ENCODE data around the gene CNTN4. TPM values are rescaled to one million over a fixed set of nuclear protein-coding genes. Genes with fewer than 3 reads are reported as not detected.

Gene CNTN4
- total and polyA plus RNA-seq, 5 experiments from 2014 or later: not detected

- ATAC-seq (no peak), DNase-seq (no peak)
- no peaks in the 10 kb centered on the region for H3K4me1 Mint-ChIP-seq
- peaks cover 0 to 2% (median 0%) of the 10 kb centered on the region in 9 donors for H3K9me3 Mint-ChIP-seq
- H3K36me3 Mint-ChIP-seq: no peaks in the 10 kb centered on the region
- no peak overlapping the region for H3K4me3 Mint-ChIP-seq
- POLR2A ChIA-PET: no interaction called here
- no peak overlapping the region for H3K27ac Mint-ChIP-seq
- peaks cover 0 to 12% (median 8%) of the 10 kb centered on the region in 5 donors for H3K27me3 Mint-ChIP-seq
Measured at GRCh38 chr3:2677501-2677900, 578.8 kb downstream of the CNTN4 start.

- ATAC-seq (no peak), DNase-seq (no peak)
- POLR2A ChIA-PET: no interaction called here
- Mint-ChIP-seq H3K4me3 (no peak overlapping the region), H3K36me3 (no peaks in the 10 kb centered on the region), H3K27me3 (peaks cover 0 to 11% (median 3%) of the 10 kb centered on the region in 5 donors), H3K27ac (no peak overlapping the region), H3K9me3 (peaks cover 0 to 2% (median 0%) of the 10 kb centered on the region in 9 donors), H3K4me1 (no peaks in the 10 kb centered on the region)
Measured at GRCh38 chr3:2680236-2680635, 581.6 kb downstream of the CNTN4 start.

- Mint-ChIP-seq H3K4me3 (no peak overlapping the region), H3K4me1 (no peaks in the 10 kb centered on the region), H3K36me3 (no peaks in the 10 kb centered on the region), H3K27ac (no peak overlapping the region), H3K9me3 (no peaks in the 10 kb centered on the region), H3K27me3 (peaks cover 0 to 5% (median 0%) of the 10 kb centered on the region in 5 donors)
- DNase-seq (no peak), ATAC-seq (no peak)
- POLR2A ChIA-PET: no interaction called here
Measured at GRCh38 chr3:2684046-2684445, 585.4 kb downstream of the CNTN4 start.

GRCh38 chr3:2686816-2687502, 588.3 kb downstream of the CNTN4 start:
- no peaks in the 10 kb centered on the region for H3K4me1 Mint-ChIP-seq
- POLR2A ChIA-PET: no interaction called here
- no peak overlapping the region for H3K27ac Mint-ChIP-seq
- DNase-seq (no peak), ATAC-seq (no peak)
- no peaks in the 10 kb centered on the region for H3K36me3 Mint-ChIP-seq
- H3K27me3 Mint-ChIP-seq: no peaks in the 10 kb centered on the region
- no peaks in the 10 kb centered on the region for H3K9me3 Mint-ChIP-seq
- H3K4me3 Mint-ChIP-seq: no peak overlapping the region

- H3K4me3 Mint-ChIP-seq: no peak overlapping the region
- POLR2A ChIA-PET: no interaction called here
- no peaks in the 10 kb centered on the region for H3K9me3 Mint-ChIP-seq
- no peaks in the 10 kb centered on the region for H3K4me1 Mint-ChIP-seq
- no peak overlapping the region for H3K27ac Mint-ChIP-seq
- DNase-seq: no peak
- H3K36me3 Mint-ChIP-seq: no peaks in the 10 kb centered on the region
- no peak for ATAC-seq
- peaks cover 0 to 9% (median 2%) of the 10 kb centered on the region in 5 donors for H3K27me3 Mint-ChIP-seq
Measured at GRCh38 chr3:2697589-2697988, 598.9 kb downstream of the CNTN4 start.

GRCh38 chr3:2701471-2701870, 602.8 kb downstream of the CNTN4 start:
- H3K4me3 Mint-ChIP-seq: no peak overlapping the region
- no peak for DNase-seq

GRCh38 chr3:2706144-2706835, 607.6 kb downstream of the CNTN4 start:
- Mint-ChIP-seq H3K9me3 (no peaks in the 10 kb centered on the region), H3K36me3 (no peaks in the 10 kb centered on the region), H3K27ac (no peak overlapping the region), H3K27me3 (peaks cover 0 to 9% (median 0%) of the 10 kb centered on the region in 5 donors), H3K4me3 (no peak overlapping the region), H3K4me1 (no peaks in the 10 kb centered on the region)
- ATAC-seq (no peak), DNase-seq (no peak)
- POLR2A ChIA-PET: no interaction called here

More at GRCh38 chr3:2701471-2701870, 602.8 kb downstream of the CNTN4 start:
- POLR2A ChIA-PET: no interaction called here
- Mint-ChIP-seq H3K27ac (no peak overlapping the region), H3K36me3 (no peaks in the 10 kb centered on the region), H3K4me1 (no peaks in the 10 kb centered on the region), H3K27me3 (peaks cover 0 to 9% (median 0%) of the 10 kb centered on the region in 5 donors), H3K9me3 (no peaks in the 10 kb centered on the region)
- ATAC-seq: no peak

GRCh38 chr3:2706836-2707210, 608.2 kb downstream of the CNTN4 start:
- ATAC-seq: no peak
- DNase-seq: no peak
- Mint-ChIP-seq H3K27me3 (peaks cover 0 to 9% (median 0%) of the 10 kb centered on the region in 5 donors), H3K9me3 (no peaks in the 10 kb centered on the region), H3K4me1 (no peaks in the 10 kb centered on the region), H3K27ac (no peak overlapping the region), H3K36me3 (no peaks in the 10 kb centered on the region), H3K4me3 (no peak overlapping the region)
- POLR2A ChIA-PET: no interaction called here

- Mint-ChIP-seq H3K36me3 (no peaks in the 10 kb centered on the region), H3K27me3 (no peaks in the 10 kb centered on the region), H3K27ac (no peak overlapping the region), H3K4me3 (no peak overlapping the region), H3K9me3 (no peaks in the 10 kb centered on the region), H3K4me1 (no peaks in the 10 kb centered on the region)
- ATAC-seq: no peak
- DNase-seq: no peak
- POLR2A ChIA-PET: no interaction called here
Measured at GRCh38 chr3:2711081-2711480, 612.4 kb downstream of the CNTN4 start.

- DNase-seq (no peak), ATAC-seq (no peak)
- no peaks in the 10 kb centered on the region for H3K27me3 Mint-ChIP-seq
- no peak overlapping the region for H3K4me3 Mint-ChIP-seq
- POLR2A ChIA-PET: no interaction called here
- H3K36me3 Mint-ChIP-seq: no peaks in the 10 kb centered on the region
- no peaks in the 10 kb centered on the region for H3K4me1 Mint-ChIP-seq
- H3K27ac Mint-ChIP-seq: no peak overlapping the region
- no peaks in the 10 kb centered on the region for H3K9me3 Mint-ChIP-seq
Measured at GRCh38 chr3:2713923-2714322, 615.3 kb downstream of the CNTN4 start.

- POLR2A ChIA-PET: no interaction called here
- no peak for ATAC-seq
- no peaks in the 10 kb centered on the region for H3K9me3 Mint-ChIP-seq
- no peak for DNase-seq
- no peaks in the 10 kb centered on the region for H3K36me3 Mint-ChIP-seq
- no peak overlapping the region for H3K27ac Mint-ChIP-seq
- no peaks in the 10 kb centered on the region for H3K4me1 Mint-ChIP-seq
- no peaks in the 10 kb centered on the region for H3K27me3 Mint-ChIP-seq
- H3K4me3 Mint-ChIP-seq: no peak overlapping the region
Measured at GRCh38 chr3:2714834-2715233, 616.2 kb downstream of the CNTN4 start.

- Mint-ChIP-seq H3K27ac (no peak overlapping the region), H3K4me3 (no peak overlapping the region), H3K36me3 (no peaks in the 10 kb centered on the region), H3K4me1 (no peaks in the 10 kb centered on the region), H3K9me3 (no peaks in the 10 kb centered on the region), H3K27me3 (peaks cover 0 to 14% (median 3%) of the 10 kb centered on the region in 5 donors)
- DNase-seq (no peak), ATAC-seq (no peak)
- POLR2A ChIA-PET: no interaction called here
Measured at GRCh38 chr3:2727101-2727500, 628.4 kb downstream of the CNTN4 start.

GRCh38 chr3:2727610-2728318, 629.1 kb downstream of the CNTN4 start:
- no peaks in the 10 kb centered on the region for H3K9me3 Mint-ChIP-seq
- no peak for ATAC-seq
- no peak for DNase-seq
- H3K27ac Mint-ChIP-seq: no peak overlapping the region
- H3K36me3 Mint-ChIP-seq: no peaks in the 10 kb centered on the region
- peaks cover 0 to 14% (median 3%) of the 10 kb centered on the region in 5 donors for H3K27me3 Mint-ChIP-seq
- POLR2A ChIA-PET: no interaction called here
- no peaks in the 10 kb centered on the region for H3K4me1 Mint-ChIP-seq
- no peak overlapping the region for H3K4me3 Mint-ChIP-seq

Measured in naive thymus-derived CD8-positive, alpha-beta T cell (primary cell).